K562 (cell line): Measurements from ENCODE around the gene AGAP1. TPM values are rescaled to one million over a fixed set of nuclear protein-coding genes. Genes with fewer than 3 reads are reported as not detected.

Experiments
- ATAC-seq: fragments of 200-7000 bp; cut with Tn5 transposase; 3 replicates; pipeline ENCODE4 v1.9.1; 2020; ENCODE audit warnings: moderate library complexity
- BruUV-seq: library from RNA; stranded (reverse); fragments of 400-500 nt; replicated peaks from 2 replicates; lab custom pipeline; 2021; lab: Mats Ljungman, UMichigan
- CTCF ChIA-PET: fragments of 300-600 bp; formaldehyde crosslinking; extraction: SDS; loops from one replicate; lab custom pipeline; 2021; ENCODE audit warnings: low intra/inter-chr PET ratio; lab: Yijun Ruan, JAX
- POLR2A ChIA-PET: fragments of 300-600, 350-650 bp; sonication (Branson Sonifier 250); formaldehyde crosslinking; extraction: SDS; loops from one replicate; lab custom pipeline; 2021; ENCODE audit warnings: antibody characterized with exemption, inconsistent platforms; lab: Yijun Ruan, JAX
- DNase-seq, 4 experiments: peaks; one replicate each; pipeline versions ENCODE4 v3.0.0 to v3.0.0-alpha.2; 2011 to 2018; ENCODE audit warnings: low spot score in 3 of 4, mixed read lengths in 3 of 4; ENCODE audit errors: extremely low read depth in 1 of 4
- FAIRE-seq: peaks from 2 replicates; lab custom pipeline; 2011; peaks lifted over from hg19 to GRCh38; lab: Jason Lieb, UNC
- H2AFZ ChIP-seq: 2 replicates; pipeline ENCODE4 v1.6.0; 2011; ENCODE audit warnings: low read depth, low read length, control low read depth, inconsistent platforms
- H3K27ac ChIP-seq: fragments of 200-600 bp; 3 replicates; pipeline ENCODE4 v1.8.0; 2011; ENCODE audit warnings: low read depth, mild to moderate bottlenecking, control low read depth, inconsistent platforms, low read length, moderate library complexity, mixed read lengths; ENCODE audit errors: extremely low read depth
- H3K27me3 ChIP-seq, 2 experiments: fragments of 300-600 bp in 1 of 2; 2 replicates in 1 of 2; 3 replicates in 1 of 2; pipeline versions ENCODE4 v1.6.0 to v1.8.0; 2011; ENCODE audit warnings: inconsistent platforms in 2 of 2, low read length in 2 of 2, mild to moderate bottlenecking in 1 of 2, mixed read lengths in 1 of 2, moderate library complexity in 1 of 2; ENCODE audit not compliant: control insufficient read depth in 2 of 2, insufficient read depth in 2 of 2
- H3K36me3 ChIP-seq: fragments of 300-600 bp; 3 replicates; pipeline ENCODE4 v1.8.0; 2011; ENCODE audit warnings: mild to moderate bottlenecking, low read length, inconsistent platforms; ENCODE audit not compliant: control insufficient read depth, insufficient read depth
- H3K4me1 ChIP-seq, 2 experiments: fragments of 200-600 bp in 1 of 2; replicated peaks in 1 of 2; 2 replicates in 1 of 2; 3 replicates in 1 of 2; pipeline versions ENCODE4 v1.5.1 to v1.8.0; 2011; ENCODE audit warnings: inconsistent platforms in 2 of 2, low read length in 2 of 2, mild to moderate bottlenecking in 1 of 2, mixed read lengths in 1 of 2, moderate library complexity in 1 of 2; ENCODE audit not compliant: control insufficient read depth in 2 of 2, insufficient read depth in 2 of 2
- H3K4me2 ChIP-seq: 2 replicates; pipeline ENCODE4 v1.6.1; 2011; ENCODE audit warnings: low read length, control low read depth, inconsistent platforms, mixed read lengths; ENCODE audit not compliant: insufficient read depth
- H3K4me3 ChIP-seq: fragments of 200-600 bp; sonication (generic), shearing (Covaris generic); 2 replicates; pipeline ENCODE4 v1.5.1; 2016; ENCODE audit warnings: control low read depth, inconsistent platforms
- H3K79me2 ChIP-seq: fragments of 200-600 bp; 3 replicates; pipeline ENCODE4 v1.8.0; 2011; ENCODE audit warnings: low read length, inconsistent platforms; ENCODE audit not compliant: control insufficient read depth, insufficient read depth
- H3K9ac ChIP-seq, 2 experiments: 2 replicates each; pipeline versions ENCODE4 v1.6.0 to v1.6.1; 2011; ENCODE audit warnings: low read depth in 2 of 2, low read length in 2 of 2, control low read depth in 1 of 2, inconsistent platforms in 1 of 2, mild to moderate bottlenecking in 1 of 2, mixed read lengths in 1 of 2; ENCODE audit not compliant: insufficient read depth in 1 of 2
- H3K9me1 ChIP-seq: one replicate; pipeline ENCODE4 v1.6.0; 2011; ENCODE audit warnings: inconsistent platforms, mild to moderate bottlenecking, low read length, moderate library complexity; ENCODE audit not compliant: control insufficient read depth, insufficient read depth
- H3K9me3 ChIP-seq: replicated peaks from 2 replicates; pipeline ENCODE4 v1.5.1; 2011; ENCODE audit warnings: low read depth, low read length, inconsistent platforms; ENCODE audit not compliant: control insufficient read depth, insufficient read depth
- H4K20me1 ChIP-seq: replicated peaks from 2 replicates; pipeline ENCODE4 v1.6.1; 2011; ENCODE audit warnings: low read length, inconsistent platforms, mixed read lengths; ENCODE audit not compliant: control insufficient read depth, insufficient read depth
- BRD4 ChIP-seq: fragments of 200-600 bp; sonication (generic); IDR thresholded peaks from 2 replicates; pipeline ENCODE4 v1.6.1; 2017; ENCODE audit warnings: inconsistent platforms
- C11orf30 ChIP-seq: fragments of 450-650 bp; IDR thresholded peaks from 2 replicates; pipeline ENCODE4 v1.6.1; 2016; ENCODE audit warnings: low read depth, mild to moderate bottlenecking
- CREBBP ChIP-seq: IDR thresholded peaks from one replicate; pipeline ENCODE4 v1.6.1; 2012; ENCODE audit warnings: low read depth, mild to moderate bottlenecking, control low read depth, inconsistent platforms, low read length
- ERF ChIP-seq: fragments of 450-650 bp; formaldehyde crosslinking; IDR thresholded peaks from 2 replicates; pipeline ENCODE4 v1.4.0; 2020; ENCODE audit warnings: mild to moderate bottlenecking, mixed read lengths
- FOXP1 ChIP-seq: sonication (generic); formaldehyde crosslinking; IDR thresholded peaks from 2 replicates; pipeline ENCODE4 v1.8.0; 2022; ENCODE audit warnings: mild to moderate bottlenecking, missing genetic modification reagents
- HIVEP1 ChIP-seq: fragments of 250-450 bp; sonication (Bioruptor Pico); IDR thresholded peaks from 2 replicates; pipeline ENCODE4 v1.4.0; 2020; ENCODE audit warnings: mild to moderate bottlenecking
- KLF13 ChIP-seq: fragments of 450-650 bp; IDR thresholded peaks from 2 replicates; pipeline ENCODE4 v1.6.1; 2016; ENCODE audit warnings: missing genetic modification characterization, low read depth, mild to moderate bottlenecking, missing compliant biosample characterization, moderate library complexity, borderline replicate concordance
- SIX5 ChIP-seq, 2 experiments: IDR thresholded peaks; 2 replicates each; pipeline ENCODE4 v1.6.1; 2011; ENCODE audit warnings: low read length in 2 of 2, borderline replicate concordance in 1 of 2, low read depth in 1 of 2, mild to moderate bottlenecking in 1 of 2, moderate library complexity in 1 of 2; ENCODE audit not compliant: insufficient read depth in 1 of 2
- SMAD1 ChIP-seq: fragments of 150-350 bp; IDR thresholded peaks from 2 replicates; pipeline ENCODE4 v1.6.1; 2014; ENCODE audit warnings: low read length, low read depth; ENCODE audit not compliant: partially characterized antibody
- ZNF311 ChIP-seq: fragments of 250-450 bp; sonication (Bioruptor Pico); IDR thresholded peaks from 2 replicates; pipeline ENCODE4 v1.4.0; 2020; ENCODE audit warnings: mild to moderate bottlenecking, moderate library complexity
- ZNF583 ChIP-seq: fragments of 250-450 bp; sonication (Bioruptor Pico); IDR thresholded peaks from 2 replicates; pipeline ENCODE4 v1.4.0; 2020
- ZNF584 ChIP-seq: fragments of 200-800 bp; sonication (Bioruptor generic); IDR thresholded peaks from 2 replicates; pipeline ENCODE4 v1.6.1; 2016; ENCODE audit warnings: low read depth, mild to moderate bottlenecking, missing genetic modification characterization, missing compliant biosample characterization
- WGBS: fragments of 100-300 bp; shearing (Covaris generic); methylation state at CpG from one replicate; pipeline ENCODE4 v1.1.6; 2016; ENCODE audit warnings: low coverage, mixed read lengths; ENCODE audit not compliant: insufficient coverage; ENCODE audit errors: missing lambda C conversion rate; 5-methylcytosine and 5-hydroxymethylcytosine counted together
- in situ Hi-C: fragments of 300-500 bp; cut with MboI; formaldehyde crosslinking; loops from 4 replicates; pipeline ENCODE4 v1.15.0; 2018; ENCODE audit warnings: inconsistent platforms, mixed read lengths
- intact Hi-C: fragments of 100-400 bp; cut with micrococcal nuclease; formaldehyde crosslinking; loops from 2 replicates; pipeline ENCODE4 v1.14.2; 2022
- polyA plus RNA-seq, 8 experiments: library from polyadenylated mRNA; depleted of rRNA in 4 of 8; stranded (reverse) in 5 of 8; unstranded in 3 of 8; fragments of >200 nt; fragmentation: Nextera tagmentation in 2 of 8; fragmentation: Illumina TruSeq in 1 of 8; extraction: Ambion mirVana in 2 of 8; extraction: Trizol in 1 of 8; gene quantifications; 2 replicates each; pipeline versions ENCODE4 v1.2.1 to v1.2.3, GENCODE V29; 2011 to 2014; ENCODE audit warnings: inconsistent platforms in 1 of 8, missing spikeins in 1 of 8
- total RNA-seq, 7 experiments: library from RNA; depleted of rRNA in 6 of 7; stranded (reverse); fragments of >200 nt in 6 of 7; fragmentation: Illumina TruSeq in 2 of 7; extraction: Trizol in 2 of 7; gene quantifications; 2 replicates each; pipeline versions ENCODE4 v1.2.1 to v1.2.3, GENCODE V29; 2011 to 2021; ENCODE audit warnings: low replicate concordance in 1 of 7
- TF ChIP-seq, protein P1 (sequence below): sonication (generic); formaldehyde crosslinking; IDR thresholded peaks from 2 replicates; pipeline ENCODE4 v1.9.0; 2022; ENCODE audit warnings: mild to moderate bottlenecking, missing genetic modification reagents
- TF ChIP-seq, protein P2 (sequence below): fragments of 450-650 bp; IDR thresholded peaks from 2 replicates; pipeline ENCODE4 v1.6.1; 2016

The AGAP1 gene
- total and polyA plus RNA-seq, 9 of the 15 experiments (the other 6 are each of a cell fraction or from before 2014, with no cell fraction given), result 1.3 to 24.0 (median 10.6) TPM

DNA sequence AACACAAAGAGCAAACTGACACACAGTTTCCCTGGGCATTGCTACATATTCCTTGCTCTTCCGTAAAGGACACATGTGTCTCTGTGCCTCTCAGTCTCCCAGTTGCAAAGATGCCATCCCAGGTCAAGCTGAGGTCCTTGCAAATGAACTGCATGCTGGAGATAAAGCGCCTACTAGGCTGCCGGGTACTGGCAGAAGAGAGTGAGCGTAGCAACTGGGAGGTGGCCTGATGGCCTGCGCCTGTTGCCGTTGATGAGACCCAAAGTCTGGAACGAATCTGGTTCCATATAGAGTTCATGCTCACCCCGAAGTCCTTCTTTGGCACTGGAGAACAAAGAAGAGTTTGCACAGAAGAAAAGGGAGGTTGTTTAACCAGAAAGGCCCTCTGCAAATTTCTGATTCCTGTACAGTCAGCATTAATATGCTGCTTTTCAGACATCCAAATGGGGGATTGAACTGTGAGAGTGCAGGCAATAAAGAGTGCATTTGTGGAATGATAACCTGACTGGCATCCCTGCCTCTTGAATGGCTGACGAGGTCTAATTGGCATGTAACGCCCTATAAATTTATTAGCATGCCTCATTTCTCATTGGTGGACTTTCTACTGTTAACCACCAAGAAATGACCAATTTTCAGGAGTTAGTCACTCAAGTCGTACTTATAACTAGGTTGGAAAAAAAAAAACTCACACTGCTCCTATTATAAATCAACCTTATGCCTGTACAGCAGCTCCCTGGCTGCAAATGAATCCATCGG lies 595.6 kb downstream of the AGAP1 start:
- no peak overlapping the region for H3K4me3 ChIP-seq
- no peak for ATAC-seq
- no peaks in the 10 kb centered on the region for H3K36me3 ChIP-seq
- no peaks in the 10 kb centered on the region for H4K20me1 ChIP-seq
- WGBS, result 74% methylated on average over 11 of the region's 12 CpGs
- no peaks in the 10 kb centered on the region for H3K9me3 ChIP-seq
- H3K9ac ChIP-seq, result no peak overlapping the region
- TF ChIP-seq C11orf30, result peak; percentile 12; the same call in 1 of the 2 replicates
- TF ChIP-seq ZNF311, result no peak
- no peaks in the 10 kb centered on the region for H3K79me2 ChIP-seq
- no peak overlapping the region for H3K4me2 ChIP-seq
- in situ Hi-C loops, result no loop called here
- no peaks in the 10 kb centered on the region for H3K27me3 ChIP-seq
- H3K9me1 ChIP-seq, result no peaks in the 10 kb centered on the region
- intact Hi-C loops, result no loop called here
- FAIRE-seq, result no peak
- H3K27ac ChIP-seq, result no peak overlapping the region
- POLR2A ChIA-PET, result no interaction called here
- H3K4me1 ChIP-seq, result no peaks in the 10 kb centered on the region
- CTCF ChIA-PET, result no interaction called here
- BruUV-seq, result no TSS peak
- no peak overlapping the region for H2AFZ ChIP-seq
- no peak for DNase-seq

DNA sequence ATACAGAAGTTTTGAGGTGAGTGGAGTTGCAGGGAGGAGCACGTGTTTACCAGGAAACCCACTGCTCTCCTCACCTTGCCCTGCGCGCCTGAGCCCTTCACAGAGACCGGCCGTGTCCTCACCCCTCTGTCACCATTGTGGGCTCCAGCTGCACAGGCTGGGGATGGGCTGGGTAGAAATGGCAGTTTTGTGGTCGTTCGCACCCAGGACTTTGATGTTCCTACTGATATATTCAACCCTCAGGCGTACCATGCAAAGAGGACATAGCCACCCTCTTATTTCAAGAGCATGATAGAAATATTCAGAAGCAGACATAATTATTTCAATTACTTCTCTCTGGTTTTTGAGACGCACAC lies 596.2 kb downstream of the AGAP1 start:
- Histone ChIP-seq H3K27ac (no peak overlapping the region), H3K27me3 (no peaks in the 10 kb centered on the region), H3K9me3 (no peaks in the 10 kb centered on the region), H3K9ac (no peak overlapping the region), H3K4me2 (no peak overlapping the region), H4K20me1 (no peaks in the 10 kb centered on the region), H2AFZ (no peak overlapping the region), H3K36me3 (no peaks in the 10 kb centered on the region), H3K4me3 (no peak overlapping the region), H3K79me2 (no peaks in the 10 kb centered on the region), H3K9me1 (no peaks in the 10 kb centered on the region), H3K4me1 (no peaks in the 10 kb centered on the region)
- WGBS, result 79% methylated on average over 9 of the region's 9 CpGs
- ChIA-PET POLR2A (no interaction called here), CTCF (no interaction called here)
- DNase-seq (no peak), ATAC-seq (no peak), FAIRE-seq (no peak)
- in situ Hi-C loops, result no loop called here
- TF ChIP-seq HIVEP1 (CRISPR knock-in tag) (no peak), FOXP1 (CRISPR knock-in tag) (no peak), SIX5 (IDR thresholded peaks at IDR 0.05; ENCODE audit: borderline replicate concordance in 1 of 2, insufficient read depth in 1 of 2, low read depth in 1 of 2, low read length in 2 of 2) (no peak), ZNF583 (CRISPR knock-in tag) (no peak), ERF (CRISPR knock-in tag) (no peak), SMAD1 (no peak), KLF13 (tag) (no peak), BRD4 (no peak), ZNF584 (CRISPR knock-in tag) (no peak), CREBBP (no peak)
- TF ChIP-seq, protein P1, sequence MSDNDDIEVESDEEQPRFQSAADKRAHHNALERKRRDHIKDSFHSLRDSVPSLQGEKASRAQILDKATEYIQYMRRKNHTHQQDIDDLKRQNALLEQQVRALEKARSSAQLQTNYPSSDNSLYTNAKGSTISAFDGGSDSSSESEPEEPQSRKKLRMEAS (CRISPR knock-in tag), result no peak
- TF ChIP-seq, protein P2, sequence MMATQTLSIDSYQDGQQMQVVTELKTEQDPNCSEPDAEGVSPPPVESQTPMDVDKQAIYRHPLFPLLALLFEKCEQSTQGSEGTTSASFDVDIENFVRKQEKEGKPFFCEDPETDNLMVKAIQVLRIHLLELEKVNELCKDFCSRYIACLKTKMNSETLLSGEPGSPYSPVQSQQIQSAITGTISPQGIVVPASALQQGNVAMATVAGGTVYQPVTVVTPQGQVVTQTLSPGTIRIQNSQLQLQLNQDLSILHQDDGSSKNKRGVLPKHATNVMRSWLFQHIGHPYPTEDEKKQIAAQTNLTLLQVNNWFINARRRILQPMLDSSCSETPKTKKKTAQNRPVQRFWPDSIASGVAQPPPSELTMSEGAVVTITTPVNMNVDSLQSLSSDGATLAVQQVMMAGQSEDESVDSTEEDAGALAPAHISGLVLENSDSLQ, result no peak
- no TSS peak for BruUV-seq
- intact Hi-C loops, result no loop called here
